ENCODE data around the gene PLXNA4.

PLXNA4 gene

DNA sequence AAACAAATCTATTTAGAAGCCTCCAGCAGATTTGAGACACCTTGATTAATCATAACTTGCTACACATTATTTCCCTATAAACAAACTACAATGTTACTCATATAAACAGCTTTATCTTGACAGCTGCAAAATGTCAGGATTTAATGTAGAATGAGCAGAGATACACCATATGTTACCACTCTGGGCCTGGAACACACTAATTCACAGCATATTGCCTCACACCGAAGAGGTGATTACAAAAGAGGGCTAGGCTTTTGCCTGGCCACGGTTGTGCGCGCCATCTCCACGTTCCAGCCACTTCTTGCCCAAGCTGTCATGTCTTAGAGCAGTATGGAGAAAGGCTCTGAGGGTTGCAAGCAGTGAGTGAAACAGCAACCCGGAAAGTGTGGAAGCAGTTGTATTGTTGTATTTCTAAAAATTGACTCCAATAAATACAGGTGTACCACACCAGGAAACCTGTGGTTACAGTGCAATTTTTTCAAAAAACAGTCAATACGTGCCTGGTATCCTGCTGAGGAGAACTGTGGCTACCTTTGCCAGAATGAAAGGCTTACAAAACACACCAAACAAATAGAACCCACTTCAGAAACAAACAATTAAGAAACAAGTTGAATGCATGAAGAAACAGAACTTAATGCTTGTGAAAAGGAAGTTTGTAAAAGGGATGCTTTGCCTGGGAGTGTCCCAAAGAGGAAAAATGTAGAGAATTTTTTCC is 498.1 kb downstream of the PLXNA4 start:
- DNase-seq (ENCODE audit: low spot score) (no peak), FAIRE-seq (no peak)

DNA sequence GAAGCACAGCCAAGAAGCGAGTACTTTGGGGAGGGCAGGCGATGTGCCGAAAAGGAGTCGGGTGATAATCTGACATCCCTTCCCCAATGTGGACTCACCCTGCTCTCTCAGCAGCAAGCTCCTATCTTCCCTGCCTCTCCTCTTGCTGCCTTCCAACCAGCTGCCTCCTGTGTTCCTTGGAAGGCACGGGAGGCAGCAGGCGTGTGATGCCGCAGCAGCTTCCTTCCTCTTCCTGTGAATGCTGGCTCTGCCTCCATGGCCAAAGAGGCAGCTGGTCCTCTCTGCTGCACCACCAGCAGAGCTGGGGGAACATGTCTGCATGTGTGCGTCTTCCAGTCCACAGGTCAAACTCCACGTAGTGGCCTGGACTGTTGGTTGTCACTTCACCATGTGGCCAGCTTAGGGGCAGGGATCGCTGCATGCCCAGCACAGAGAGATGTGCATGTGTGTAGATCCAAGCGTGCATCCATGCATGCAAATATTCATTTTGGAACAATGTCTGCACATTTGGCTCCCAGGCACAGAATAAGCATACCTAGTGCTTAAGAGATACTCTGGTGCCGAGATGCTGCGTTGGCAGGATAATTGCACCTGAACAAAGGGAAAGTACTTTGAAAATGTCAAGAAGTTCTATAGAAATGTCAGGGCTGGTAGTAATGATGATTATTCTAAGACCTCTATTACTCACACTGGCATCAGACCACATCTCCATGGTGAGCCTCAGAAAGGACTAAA is 499.8 kb downstream of the PLXNA4 start:
- no peak for FAIRE-seq
- DNase-seq (ENCODE audit: low spot score), result no peak

DNA sequence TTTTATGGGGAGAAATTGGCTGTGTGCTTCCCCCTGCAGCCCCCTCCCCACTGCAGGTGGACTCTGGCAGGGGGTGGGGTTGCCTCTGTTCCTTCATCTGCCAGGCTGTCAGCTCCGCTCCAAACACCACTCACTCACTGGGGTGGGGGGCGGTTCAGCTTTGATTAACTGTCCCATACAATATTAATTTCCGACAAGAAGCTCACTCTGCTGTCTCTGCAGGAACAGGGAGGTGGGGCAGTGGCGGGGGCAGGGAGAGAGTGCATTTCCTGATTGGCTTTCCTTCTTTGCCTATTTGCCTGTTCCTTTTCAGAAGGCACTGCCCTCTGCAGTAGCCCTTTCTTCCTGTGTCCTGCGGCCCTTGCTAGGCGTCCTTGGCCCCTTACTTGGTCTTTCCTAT is 500.8 kb downstream of the PLXNA4 start:
- DNase-seq (ENCODE audit: low spot score), result no peak
- FAIRE-seq, result no peak

DNA sequence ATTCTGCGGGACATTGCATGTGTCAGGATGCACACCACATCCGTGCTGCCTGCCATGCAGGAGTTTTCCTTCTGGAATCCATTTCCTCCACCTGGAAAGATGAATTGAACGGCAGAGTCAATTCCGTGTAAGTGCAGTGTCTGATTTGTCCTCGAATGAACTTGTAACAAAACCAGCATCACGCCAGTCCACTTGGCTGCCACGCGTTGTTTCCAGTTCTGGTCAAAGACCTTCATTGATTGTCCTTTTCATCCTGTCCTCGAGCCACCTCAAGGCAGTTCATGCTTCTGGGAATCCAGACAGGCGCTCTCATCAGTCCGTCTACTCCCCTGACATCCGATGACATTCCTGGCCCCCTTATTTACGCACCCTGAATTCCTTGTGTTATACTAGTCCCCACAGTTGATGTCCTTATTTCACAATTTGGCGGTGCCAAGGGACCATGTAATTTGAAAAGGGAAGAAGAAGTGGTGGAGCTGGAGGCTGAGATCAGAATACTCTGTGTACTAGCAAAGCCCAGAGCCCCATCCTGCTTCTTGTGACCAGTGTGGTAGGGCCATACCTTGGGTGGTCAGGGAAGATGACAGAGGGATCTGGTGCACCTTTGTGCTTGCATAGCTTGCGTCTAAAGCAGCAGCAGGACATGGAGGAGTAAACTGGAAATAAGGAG is 502.2 kb downstream of the PLXNA4 start:
- DNase-seq (ENCODE audit: low spot score), result no peak
- FAIRE-seq, result no peak

Measured in RCC 7860 (cell line).